ENCODE results near the gene MAP10.

Gene MAP10

GRCh38 chr1:232856541-232856940 lies 51.3 kb downstream of the MAP10 start:
- ATAC-seq (replicated peaks) (no peak), DNase-seq (no peak)
- no peak overlapping the region for H3K27ac Mint-ChIP-seq
- H3K36me3 Mint-ChIP-seq: no peaks in the 10 kb centered on the region
- peaks cover 0 to 3% of the 10 kb centered on the region in 2 donors for H3K4me1 Mint-ChIP-seq
- H3K4me3 Mint-ChIP-seq: no peak overlapping the region
- H3K27me3 Mint-ChIP-seq: no peaks in the 10 kb centered on the region
- H3K9me3 Mint-ChIP-seq: no peaks in the 10 kb centered on the region
